Measurements from ENCODE around the gene DUSP22. TPM values are rescaled to one million over a fixed set of nuclear protein-coding genes. Genes with fewer than 3 reads are reported as not detected.
A peak's percentile ranks its signal among the peaks of the same experiment; 100 is the strongest.

Gene DUSP22
- polyA plus RNA-seq, 1 donor from 2014 or later = 126 TPM

- no peaks in the 10 kb centered on the region for H3K9me3 Mint-ChIP-seq
- no peak overlapping the region for H3K27ac Mint-ChIP-seq
- H3K36me3 Mint-ChIP-seq = no peaks in the 10 kb centered on the region
- H3K27me3 Mint-ChIP-seq = no peaks in the 10 kb centered on the region
- peaks cover 15 to 38% (median 36%) of the 10 kb centered on the region in 3 donors for H3K4me1 Mint-ChIP-seq
- no peak overlapping the region for H3K4me3 Mint-ChIP-seq
Observed at GRCh38 chr6:298233-299103, 6.2 kb downstream of the DUSP22 start.

DNA sequence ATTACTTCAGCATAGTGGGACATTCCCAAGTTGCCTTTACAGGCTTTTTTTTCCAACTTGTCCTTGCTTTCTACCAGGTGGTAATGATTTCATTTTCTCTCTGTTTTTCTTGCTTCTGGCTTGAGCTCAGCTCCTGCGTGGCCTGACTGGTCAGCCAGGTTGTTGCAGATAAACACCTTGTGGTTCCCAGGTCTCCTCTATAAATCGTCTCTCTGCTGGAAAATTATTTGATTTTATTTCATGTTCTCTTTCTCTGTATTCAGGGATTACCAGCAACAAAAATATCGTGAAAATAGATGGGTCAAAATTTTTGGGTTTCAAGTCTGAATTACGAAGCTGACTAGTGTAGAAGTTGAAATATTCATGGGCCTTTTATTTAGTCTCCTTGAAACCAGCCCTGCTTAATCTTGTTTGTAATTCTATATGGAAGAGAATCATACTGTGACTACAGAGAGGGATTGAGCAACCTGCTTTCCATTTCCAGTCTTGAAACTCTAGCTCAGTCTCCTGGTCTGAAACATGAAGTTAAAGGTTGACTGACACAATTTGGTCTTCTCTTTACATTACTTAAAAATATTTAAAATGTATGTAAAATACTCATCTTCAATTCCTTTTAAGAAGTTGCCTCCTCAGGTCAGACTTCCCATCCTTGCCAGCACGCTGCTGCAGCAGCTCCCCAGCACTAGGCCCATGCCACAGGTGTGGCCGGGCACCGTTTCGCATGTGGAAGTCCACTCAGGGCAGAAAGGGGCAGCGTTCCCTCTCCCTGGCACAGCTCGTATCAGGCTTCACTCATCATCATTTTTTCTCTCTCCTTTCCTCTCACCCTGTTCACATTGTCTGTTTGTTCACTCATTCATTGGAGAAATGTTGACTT lies 7.1 kb downstream of the DUSP22 start:
- Mint-ChIP-seq H3K27me3 (no peaks in the 10 kb centered on the region), H3K4me3 (no peak overlapping the region), H3K27ac (no peak overlapping the region), H3K4me1 (peaks cover 11 to 34% (median 34%) of the 10 kb centered on the region in 3 donors), H3K36me3 (no peaks in the 10 kb centered on the region), H3K9me3 (no peaks in the 10 kb centered on the region)

GRCh38 chr6:300026-300425 lies 7.7 kb downstream of the DUSP22 start:
- Mint-ChIP-seq H3K4me3 (no peak overlapping the region), H3K27ac (no peak overlapping the region), H3K4me1 (peaks cover 5 to 28% (median 28%) of the 10 kb centered on the region in 3 donors), H3K27me3 (no peaks in the 10 kb centered on the region), H3K9me3 (no peaks in the 10 kb centered on the region), H3K36me3 (peaks cover 6% of the 10 kb centered on the region)

GRCh38 chr6:300494-301198 lies 8.4 kb downstream of the DUSP22 start:
- H3K27me3 Mint-ChIP-seq = no peaks in the 10 kb centered on the region
- H3K27ac Mint-ChIP-seq = no peak overlapping the region
- no peak overlapping the region for H3K4me3 Mint-ChIP-seq
- no peaks in the 10 kb centered on the region for H3K9me3 Mint-ChIP-seq
- H3K4me1 Mint-ChIP-seq = peaks cover 0 to 26% (median 23%) of the 10 kb centered on the region in 3 donors
- peaks cover 6% of the 10 kb centered on the region for H3K36me3 Mint-ChIP-seq

DNA sequence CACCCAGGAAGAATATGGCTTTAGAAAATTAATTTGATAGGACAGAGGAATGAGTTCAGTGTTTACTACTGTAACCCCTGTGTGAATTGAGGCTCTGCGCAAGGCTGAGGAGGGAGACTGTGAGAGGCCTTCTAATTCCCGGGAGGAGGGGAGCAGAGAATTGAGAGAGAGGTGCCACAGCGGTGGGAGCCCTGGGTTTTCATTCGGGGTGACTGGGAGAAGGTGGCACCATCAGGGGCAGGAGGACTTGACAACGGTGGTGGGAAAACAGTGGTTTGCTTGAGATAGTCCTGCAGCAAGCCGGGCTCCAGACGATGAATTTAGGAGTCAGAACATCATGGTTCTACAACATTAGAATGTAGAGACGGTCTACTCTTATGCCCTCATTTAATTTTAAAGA lies 9.2 kb downstream of the DUSP22 start:
- Mint-ChIP-seq H3K27ac (no peak overlapping the region), H3K4me3 (no peak overlapping the region), H3K27me3 (no peaks in the 10 kb centered on the region), H3K9me3 (no peaks in the 10 kb centered on the region), H3K4me1 (peaks cover 0 to 17% (median 14%) of the 10 kb centered on the region in 3 donors), H3K36me3 (peaks cover 6% of the 10 kb centered on the region)

DNA sequence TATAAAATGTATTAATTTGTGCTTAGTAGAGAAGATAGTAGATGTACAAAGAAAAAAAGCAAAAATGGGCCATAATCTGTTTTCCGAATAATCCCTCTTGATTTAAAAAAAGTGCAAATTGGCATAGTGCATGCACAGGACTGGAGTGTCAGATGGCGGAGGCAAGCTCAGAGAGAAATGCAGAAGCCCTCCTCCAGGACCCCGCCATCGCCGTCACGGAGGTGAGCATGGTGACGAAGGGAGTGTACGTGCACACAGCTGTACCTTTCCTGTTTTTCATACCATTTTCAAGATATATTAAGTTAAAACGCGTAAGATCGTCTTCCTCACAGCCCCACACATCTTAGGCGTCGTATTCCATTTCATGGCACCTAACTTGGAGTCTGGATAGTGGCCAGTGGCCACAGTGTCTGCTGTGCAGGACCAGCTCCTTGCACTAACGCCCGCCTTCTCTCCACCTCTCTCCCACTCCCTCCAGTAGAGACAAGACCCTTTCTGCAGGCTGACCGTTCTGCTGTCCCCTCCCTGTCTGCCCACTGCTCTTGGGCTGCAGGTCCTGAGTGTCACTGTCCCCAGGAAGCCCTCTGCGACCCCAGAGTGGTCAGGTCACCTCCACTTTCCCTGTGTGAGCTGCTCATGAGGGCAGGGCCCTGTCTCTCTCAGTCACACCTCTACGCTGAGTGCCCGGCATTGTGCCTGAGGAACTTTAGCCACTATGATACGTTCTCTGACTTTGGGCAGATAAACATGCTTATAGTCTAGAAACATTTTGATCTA lies 9.8 kb downstream of the DUSP22 start:
- Mint-ChIP-seq H3K27ac (no peak overlapping the region), H3K4me3 (no peak overlapping the region), H3K27me3 (no peaks in the 10 kb centered on the region), H3K36me3 (peaks cover 6% of the 10 kb centered on the region), H3K9me3 (no peaks in the 10 kb centered on the region), H3K4me1 (peaks cover 0 to 11% (median 10%) of the 10 kb centered on the region in 3 donors)

- Mint-ChIP-seq H3K4me3 (no peak overlapping the region), H3K4me1 (peaks cover 1 to 5% (median 4%) of the 10 kb centered on the region in 3 donors), H3K9me3 (peaks cover 0 to 2% (median 0%) of the 10 kb centered on the region in 3 donors), H3K27me3 (no peaks in the 10 kb centered on the region), H3K36me3 (peaks cover 7% of the 10 kb centered on the region), H3K27ac (no peak overlapping the region)
Observed at GRCh38 chr6:302760-303159, 10.5 kb downstream of the DUSP22 start.

DNA sequence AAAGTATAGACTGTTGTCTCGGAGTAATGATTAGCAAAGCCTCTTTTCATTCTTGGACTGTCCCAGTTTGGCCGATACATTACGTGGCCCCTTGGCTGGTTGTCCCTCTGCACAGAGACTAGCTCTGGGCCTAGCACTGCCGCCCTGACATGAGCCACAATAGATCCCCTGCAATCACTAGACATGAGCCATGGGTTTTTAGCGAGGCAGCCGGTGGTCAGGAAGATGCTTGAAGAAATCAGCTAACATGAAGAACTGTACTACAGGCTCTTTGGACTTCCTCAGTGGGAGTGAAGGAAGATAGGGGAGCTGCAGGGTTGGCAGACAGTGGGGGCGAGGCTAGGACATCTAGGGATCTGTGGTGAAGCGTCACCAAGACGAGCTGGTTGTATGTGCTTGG lies 11.0 kb downstream of the DUSP22 start:
- H3K4me1 Mint-ChIP-seq = peaks cover 0 to 5% (median 0%) of the 10 kb centered on the region in 3 donors
- H3K27ac Mint-ChIP-seq = no peak overlapping the region
- no peak overlapping the region for H3K4me3 Mint-ChIP-seq
- peaks cover 0 to 3% (median 0%) of the 10 kb centered on the region in 3 donors for H3K9me3 Mint-ChIP-seq
- H3K27me3 Mint-ChIP-seq = no peaks in the 10 kb centered on the region
- H3K36me3 Mint-ChIP-seq = peaks cover 9% of the 10 kb centered on the region

GRCh38 chr6:303948-304558 lies 11.8 kb downstream of the DUSP22 start:
- peaks cover 0 to 3% (median 0%) of the 10 kb centered on the region in 3 donors for H3K9me3 Mint-ChIP-seq
- H3K4me1 Mint-ChIP-seq = peaks cover under 1 to 11% (median 3%) of the 10 kb centered on the region in 3 donors
- peaks cover 10% of the 10 kb centered on the region for H3K36me3 Mint-ChIP-seq
- H3K27ac Mint-ChIP-seq = no peak overlapping the region
- peak overlapping the region in 1 of 4 donors; percentile 65 for H3K4me3 Mint-ChIP-seq
- H3K27me3 Mint-ChIP-seq = no peaks in the 10 kb centered on the region

DNA sequence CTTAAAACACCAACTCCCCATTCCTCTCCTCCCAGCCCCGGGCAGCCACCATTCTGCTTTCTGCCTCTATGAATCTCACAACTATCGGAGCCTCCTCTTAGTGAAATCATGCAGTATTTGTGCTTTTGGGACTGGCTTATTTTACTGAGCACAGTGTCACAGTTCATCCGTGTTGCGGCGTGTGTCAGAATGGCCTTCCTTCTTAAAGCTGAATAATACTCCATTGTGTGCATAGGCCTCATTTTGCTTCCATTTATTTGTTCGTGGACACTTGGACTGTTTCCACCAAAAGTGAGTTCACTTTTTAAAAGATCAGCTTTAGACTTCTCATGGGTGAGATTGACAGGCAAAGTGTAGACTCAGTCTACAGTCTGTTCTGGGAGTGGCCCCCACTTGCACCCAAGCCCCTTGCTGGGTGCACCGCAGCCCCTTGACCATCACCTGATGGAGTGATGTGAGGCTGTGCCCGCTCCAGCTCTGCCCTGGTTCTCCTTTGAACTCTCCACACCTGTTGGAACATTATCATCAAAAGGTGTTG lies 12.6 kb downstream of the DUSP22 start:
- Mint-ChIP-seq H3K27me3 (no peaks in the 10 kb centered on the region), H3K4me1 (peaks cover 9 to 19% (median 11%) of the 10 kb centered on the region in 3 donors), H3K9me3 (peaks cover 0 to 3% (median 0%) of the 10 kb centered on the region in 3 donors), H3K4me3 (no peak overlapping the region), H3K27ac (no peak overlapping the region), H3K36me3 (peaks cover 14% of the 10 kb centered on the region)

- Mint-ChIP-seq H3K27me3 (no peaks in the 10 kb centered on the region), H3K27ac (no peak overlapping the region), H3K36me3 (peaks cover 14% of the 10 kb centered on the region), H3K9me3 (peaks cover 0 to 3% (median 0%) of the 10 kb centered on the region in 3 donors), H3K4me3 (no peak overlapping the region), H3K4me1 (peaks cover 9 to 25% (median 16%) of the 10 kb centered on the region in 3 donors)
Observed at GRCh38 chr6:305371-306206, 13.3 kb downstream of the DUSP22 start.

DNA sequence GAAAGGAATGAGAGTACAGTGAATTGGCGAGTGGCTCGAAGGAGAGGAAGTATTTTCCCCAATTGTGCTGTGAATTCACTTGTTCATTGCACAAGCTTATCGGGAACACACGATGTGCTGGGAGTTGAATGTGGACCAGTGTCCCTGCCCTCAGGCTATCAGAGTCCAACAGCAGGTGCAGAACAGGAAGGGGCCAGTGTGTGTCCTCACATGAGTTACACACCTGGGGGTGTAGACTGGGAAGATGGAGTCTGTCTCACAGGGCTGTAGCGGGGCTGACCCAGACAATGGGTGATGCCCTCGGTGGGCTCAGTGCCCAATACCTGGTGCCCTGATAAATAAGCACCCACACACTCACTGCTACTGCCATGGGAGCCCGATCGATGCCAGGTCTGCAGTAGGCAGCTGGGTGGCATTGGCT lies 14.4 kb downstream of the DUSP22 start:
- H3K27ac Mint-ChIP-seq = no peak overlapping the region
- peaks cover 0 to 3% (median 0%) of the 10 kb centered on the region in 3 donors for H3K9me3 Mint-ChIP-seq
- no peaks in the 10 kb centered on the region for H3K27me3 Mint-ChIP-seq
- no peak overlapping the region for H3K4me3 Mint-ChIP-seq
- H3K36me3 Mint-ChIP-seq = peaks cover 18% of the 10 kb centered on the region
- peaks cover 14 to 32% (median 25%) of the 10 kb centered on the region in 3 donors for H3K4me1 Mint-ChIP-seq
